Liver (tissue), 9 donors: ENCODE measurements around the gene CSE1L. TPM values are rescaled to one million over a fixed set of nuclear protein-coding genes. Genes with fewer than 3 reads are reported as not detected.
"Not testable (repeated sequence)": the region's sequence is repeated elsewhere in the genome, so short reads cannot be mapped to it uniquely, and the experiment has no call there.

Source experiments
- DNase-seq: peaks from one replicate; pipeline ENCODE4 v3.0.0-alpha.2; 2017; ENCODE audit warnings: low spot score
- H3K27ac ChIP-seq, 2 donors: one replicate each; pipeline ENCODE4 v1.7.0; 2013; ENCODE audit warnings: inconsistent platforms in 2 of 2, low read length in 2 of 2, control low read depth in 1 of 2, low read depth in 1 of 2, mild to moderate bottlenecking in 1 of 2
- H3K27me3 ChIP-seq, 4 donors: one replicate each; pipeline versions ENCODE4 v1.6.1 to v1.7.0; 2013; ENCODE audit warnings: low read length in 3 of 4, inconsistent platforms in 1 of 4, mild to moderate bottlenecking in 1 of 4, moderate library complexity in 1 of 4; ENCODE audit not compliant: control insufficient read depth in 4 of 4, insufficient read depth in 4 of 4
- H3K36me3 ChIP-seq, 4 donors: one replicate each; pipeline versions ENCODE4 v1.6.1 to v1.7.0; 2013; ENCODE audit warnings: low read length in 3 of 4, mild to moderate bottlenecking in 3 of 4, low read depth in 1 of 4, moderate library complexity in 1 of 4; ENCODE audit not compliant: control insufficient read depth in 4 of 4, insufficient read depth in 3 of 4
- H3K4me1 ChIP-seq, 4 donors: one replicate each; pipeline versions ENCODE4 v1.6.1 to v1.7.0; 2013; ENCODE audit warnings: low read length in 3 of 4, mild to moderate bottlenecking in 3 of 4, moderate library complexity in 1 of 4; ENCODE audit not compliant: control insufficient read depth in 4 of 4, insufficient read depth in 4 of 4
- H3K4me3 ChIP-seq, 3 donors: one replicate each; pipeline versions ENCODE4 v1.6.1 to v1.7.0; 2013; ENCODE audit warnings: low read length in 3 of 3, control low read depth in 1 of 3, low read depth in 1 of 3, mild to moderate bottlenecking in 1 of 3
- H3K9ac ChIP-seq, 2 donors: one replicate each; pipeline ENCODE4 v1.7.0; 2013; ENCODE audit warnings: low read length in 2 of 2, mild to moderate bottlenecking in 2 of 2, moderate library complexity in 2 of 2, control low read depth in 1 of 2, low read depth in 1 of 2
- H3K9me3 ChIP-seq, 4 donors: one replicate each; pipeline versions ENCODE4 v1.6.1 to v1.7.0; 2013; ENCODE audit warnings: low read length in 3 of 4; ENCODE audit not compliant: control insufficient read depth in 4 of 4
- EGR1 ChIP-seq, 2 donors: IDR thresholded peaks; 2 replicates each; pipeline ENCODE4 v1.6.1; 2016 to 2018; ENCODE audit warnings: antibody characterized with exemption in 2 of 2, low read depth in 2 of 2
- FOXA1 ChIP-seq: IDR thresholded peaks from 2 replicates; pipeline ENCODE4 v1.6.1; 2016; ENCODE audit warnings: antibody characterized with exemption
- FOXA2 ChIP-seq: IDR thresholded peaks from 2 replicates; pipeline ENCODE4 v1.6.1; 2016; ENCODE audit warnings: antibody characterized with exemption
- HNF4A ChIP-seq, 2 donors: conservative IDR thresholded peaks; 2 replicates each; pipeline ENCODE4 v1.6.1; 2016; ENCODE audit warnings: antibody characterized with exemption in 2 of 2, mild to moderate bottlenecking in 2 of 2
- HNF4G ChIP-seq: IDR thresholded peaks from 2 replicates; pipeline ENCODE4 v1.6.1; 2016; ENCODE audit warnings: antibody characterized with exemption
- JUND ChIP-seq, 2 donors: IDR thresholded peaks; 2 replicates each; pipeline ENCODE4 v1.6.1; 2016; ENCODE audit warnings: antibody characterized with exemption in 2 of 2
- RAD21 ChIP-seq, 2 donors: IDR thresholded peaks; 2 replicates each; pipeline ENCODE4 v1.6.1; 2016; ENCODE audit warnings: antibody characterized with exemption in 2 of 2, mild to moderate bottlenecking in 2 of 2
- RXRA ChIP-seq, 2 donors: IDR thresholded peaks; 2 replicates each; pipeline ENCODE4 v1.6.1; 2017 to 2018; ENCODE audit warnings: antibody characterized with exemption in 2 of 2, mild to moderate bottlenecking in 1 of 2
- SP1 ChIP-seq: IDR thresholded peaks from 2 replicates; pipeline ENCODE4 v1.6.1; 2018; ENCODE audit warnings: antibody characterized with exemption, mild to moderate bottlenecking
- ZBTB33 ChIP-seq: IDR thresholded peaks from 2 replicates; pipeline ENCODE4 v1.6.1; 2016; ENCODE audit warnings: antibody characterized with exemption
- WGBS: extraction: QIAGEN DNeasy Blood & Tissue Kit; methylation state at CpG from one replicate; pipeline ENCODE4 v1.1.7; 2013; 5-methylcytosine and 5-hydroxymethylcytosine counted together
- polyA plus RNA-seq, 2 donors: library from polyadenylated mRNA; stranded (reverse) in 1 of 2; unstranded in 1 of 2; fragments of 200-250 nt in 1 of 2; fragments of >200 nt in 1 of 2; fragmentation: Nextera tagmentation in 1 of 2; extraction: Ambion mirVana in 1 of 2; gene quantifications; one replicate each; pipeline versions ENCODE4 v1.2.1 to v1.2.3, GENCODE V29; 2013 to 2015
- total RNA-seq, 2 donors: library from RNA; depleted of rRNA; stranded (reverse); fragments of >200 nt; gene quantifications; one replicate each; pipeline ENCODE4 v1.2.3, GENCODE V29; 2014
- TF ChIP-seq, protein P1 (sequence below): IDR thresholded peaks from 2 replicates; pipeline ENCODE4 v1.6.1; 2016; ENCODE audit warnings: antibody characterized with exemption, mild to moderate bottlenecking
- donor health status: healthy.
- donor health status: healthy.
- donor health status: healthy.
- donor health status: healthy.
- donor health status: healthy.

CSE1L gene
- total and polyA plus RNA-seq, 4 donors, result 13.1 to 48.8 (median 19.3) TPM

GRCh38 chr20:49133571-49133970, 87.5 kb downstream of the CSE1L start:
- peaks cover 3 to 30% (median 15%) of the 10 kb centered on the region in 4 donors for H3K36me3 ChIP-seq
- WGBS, result 82% methylated on average over 3 of the region's 3 CpGs

GRCh38 chr20:49134797-49135196, 88.7 kb downstream of the CSE1L start:
- H3K27me3 ChIP-seq, H3K9me3 ChIP-seq, DNase-seq, H3K4me1 ChIP-seq, H3K9ac ChIP-seq, H3K27ac ChIP-seq, H3K4me3 ChIP-seq: not testable (repeated sequence)
- TF ChIP-seq, protein P1, sequence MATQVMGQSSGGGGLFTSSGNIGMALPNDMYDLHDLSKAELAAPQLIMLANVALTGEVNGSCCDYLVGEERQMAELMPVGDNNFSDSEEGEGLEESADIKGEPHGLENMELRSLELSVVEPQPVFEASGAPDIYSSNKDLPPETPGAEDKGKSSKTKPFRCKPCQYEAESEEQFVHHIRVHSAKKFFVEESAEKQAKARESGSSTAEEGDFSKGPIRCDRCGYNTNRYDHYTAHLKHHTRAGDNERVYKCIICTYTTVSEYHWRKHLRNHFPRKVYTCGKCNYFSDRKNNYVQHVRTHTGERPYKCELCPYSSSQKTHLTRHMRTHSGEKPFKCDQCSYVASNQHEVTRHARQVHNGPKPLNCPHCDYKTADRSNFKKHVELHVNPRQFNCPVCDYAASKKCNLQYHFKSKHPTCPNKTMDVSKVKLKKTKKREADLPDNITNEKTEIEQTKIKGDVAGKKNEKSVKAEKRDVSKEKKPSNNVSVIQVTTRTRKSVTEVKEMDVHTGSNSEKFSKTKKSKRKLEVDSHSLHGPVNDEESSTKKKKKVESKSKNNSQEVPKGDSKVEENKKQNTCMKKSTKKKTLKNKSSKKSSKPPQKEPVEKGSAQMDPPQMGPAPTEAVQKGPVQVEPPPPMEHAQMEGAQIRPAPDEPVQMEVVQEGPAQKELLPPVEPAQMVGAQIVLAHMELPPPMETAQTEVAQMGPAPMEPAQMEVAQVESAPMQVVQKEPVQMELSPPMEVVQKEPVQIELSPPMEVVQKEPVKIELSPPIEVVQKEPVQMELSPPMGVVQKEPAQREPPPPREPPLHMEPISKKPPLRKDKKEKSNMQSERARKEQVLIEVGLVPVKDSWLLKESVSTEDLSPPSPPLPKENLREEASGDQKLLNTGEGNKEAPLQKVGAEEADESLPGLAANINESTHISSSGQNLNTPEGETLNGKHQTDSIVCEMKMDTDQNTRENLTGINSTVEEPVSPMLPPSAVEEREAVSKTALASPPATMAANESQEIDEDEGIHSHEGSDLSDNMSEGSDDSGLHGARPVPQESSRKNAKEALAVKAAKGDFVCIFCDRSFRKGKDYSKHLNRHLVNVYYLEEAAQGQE, result peak; percentile 53
- WGBS, result 87% methylated on average over 8 of the region's 8 CpGs
- H3K36me3 ChIP-seq, result peaks cover 3 to 30% (median 15%) of the 10 kb centered on the region in 4 donors

More at GRCh38 chr20:49133571-49133970, 87.5 kb downstream of the CSE1L start:
- Histone ChIP-seq H3K4me3 (no peak overlapping the region), H3K9me3 (no peaks in the 10 kb centered on the region), H3K9ac (no peak overlapping the region), H3K4me1 (peaks cover 0 to 6% (median 4%) of the 10 kb centered on the region in 4 donors), H3K27me3 (no peaks in the 10 kb centered on the region), H3K27ac (no peak overlapping the region)
- no peak for TF ChIP-seq SP1
- no peak for DNase-seq

GRCh38 chr20:49136817-49137571, 90.9 kb downstream of the CSE1L start:
- peaks cover 0 to 6% (median 4%) of the 10 kb centered on the region in 4 donors for H3K4me1 ChIP-seq
- H3K4me3 ChIP-seq, result no peak overlapping the region
- no peak overlapping the region for H3K9ac ChIP-seq
- no peak for DNase-seq
- peaks cover 0 to 22% (median 12%) of the 10 kb centered on the region in 4 donors for H3K36me3 ChIP-seq
- WGBS, result 92% methylated on average over 15 of the region's 15 CpGs
- H3K27me3 ChIP-seq, result no peaks in the 10 kb centered on the region
- no peak overlapping the region for H3K27ac ChIP-seq
- TF ChIP-seq SP1, result no peak
- TF ChIP-seq HNF4A (conservative IDR thresholded peaks at IDR 0.05), result no peak
- TF ChIP-seq FOXA1, result no peak
- TF ChIP-seq JUND (IDR thresholded peaks at IDR 0.05), result no peak
- no peak for TF ChIP-seq FOXA2
- no peak for TF ChIP-seq HNF4G
- no peak for TF ChIP-seq ZBTB33
- TF ChIP-seq RXRA (IDR thresholded peaks at IDR 0.05), result no peak
- TF ChIP-seq EGR1 (IDR thresholded peaks at IDR 0.05; ENCODE audit: low read depth in 2 of 2), result no peak
- TF ChIP-seq, protein P1, result no peak
- no peak for TF ChIP-seq RAD21 (IDR thresholded peaks at IDR 0.05)
- H3K9me3 ChIP-seq, result no peaks in the 10 kb centered on the region
